ENCODE data around the gene MSI2.

Gene MSI2

DNA sequence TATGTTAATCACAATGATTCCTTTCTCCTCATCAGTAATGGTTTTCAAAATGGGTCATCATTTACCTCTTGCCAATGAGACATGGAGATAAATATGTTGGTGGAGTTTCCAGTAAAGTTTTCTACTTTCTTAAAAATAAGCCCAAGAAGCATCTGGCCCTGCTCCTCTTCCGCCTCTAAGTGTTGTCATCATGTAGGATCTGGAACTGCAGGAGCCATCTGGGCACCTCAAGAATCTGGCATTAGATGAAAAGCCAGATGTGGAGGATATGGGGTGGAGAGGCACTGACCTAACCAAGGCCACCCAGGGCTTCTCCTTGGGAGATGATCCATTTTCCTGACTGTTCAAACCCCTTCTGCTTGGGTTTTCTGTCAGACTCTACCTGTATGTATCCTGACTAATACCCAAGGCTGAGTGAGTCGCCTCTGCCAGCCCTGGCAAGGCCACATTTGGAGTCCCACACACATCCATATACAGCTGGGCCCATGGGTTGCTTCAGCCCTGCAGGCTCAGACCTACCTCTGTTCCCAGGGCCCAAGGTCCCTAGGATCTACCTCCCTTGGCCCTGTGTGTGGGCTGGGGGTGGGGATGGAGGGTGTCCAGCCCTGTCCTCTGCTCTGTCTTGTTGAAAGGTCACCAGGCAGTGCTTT lies 464.2 kb downstream of the MSI2 start:
- Histone ChIP-seq H3K27ac (no peak overlapping the region), H3K36me3 (ENCODE audit: insufficient read depth, low read length) (no peaks in the 10 kb centered on the region), H3K9ac (ENCODE audit: insufficient read length) (no peak overlapping the region), H3K4me3 (no peak overlapping the region), H3K9me3 (ENCODE audit: low read depth, low read length) (no peaks in the 10 kb centered on the region)
- no peak for TF ChIP-seq EZH2 (IDR thresholded peaks at IDR 0.05)
- TF ChIP-seq POLR2AphosphoS5 (IDR thresholded peaks at IDR 0.05; ENCODE audit: borderline replicate concordance, low read depth, low read length) = no peak
- TF ChIP-seq FOXP2 (optimal IDR thresholded peaks at IDR 0.05; ENCODE audit: control extremely low read depth, extremely low read length, insufficient read depth) = no peak
- DNase-seq (ENCODE audit: low read depth, low spot score) = no peak

DNA sequence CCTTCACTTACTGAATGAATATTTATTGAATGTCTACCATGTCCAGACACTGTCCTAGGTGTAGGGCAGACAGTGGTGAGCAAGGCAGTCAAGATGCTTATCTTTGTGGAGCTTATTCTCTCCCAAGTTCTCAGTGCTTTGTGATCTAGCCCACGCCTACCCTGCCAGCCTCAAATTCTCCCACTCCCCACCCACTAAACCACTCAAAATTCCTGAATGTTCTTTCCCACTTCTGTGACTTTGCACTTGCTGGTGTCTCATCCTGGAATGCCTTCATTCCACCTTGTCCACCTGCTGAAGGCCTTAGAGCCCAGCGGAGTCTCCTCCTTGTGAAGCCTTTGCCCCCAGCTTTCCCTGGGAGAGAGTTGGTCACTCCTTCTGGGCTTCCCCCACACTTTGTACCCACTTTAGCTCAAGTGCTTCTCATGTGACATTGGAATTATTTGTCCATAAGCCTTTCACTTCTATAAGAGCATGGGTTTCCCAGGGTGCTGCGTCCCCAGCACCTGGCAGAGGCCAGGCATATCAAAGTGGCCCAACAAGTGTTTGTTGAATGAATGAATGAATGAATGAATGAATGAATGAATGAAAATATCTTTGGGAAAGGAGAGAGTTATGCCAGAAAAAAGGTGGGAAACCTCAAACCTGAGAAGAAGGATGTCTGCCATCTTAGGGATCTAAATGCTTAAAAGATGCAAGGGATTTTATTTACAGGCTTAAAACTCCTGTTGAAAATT lies 465.8 kb downstream of the MSI2 start:
- Histone ChIP-seq H3K9ac (ENCODE audit: insufficient read length) (no peak overlapping the region), H3K9me3 (ENCODE audit: low read depth, low read length) (no peaks in the 10 kb centered on the region), H3K4me3 (no peak overlapping the region), H3K36me3 (ENCODE audit: insufficient read depth, low read length) (no peaks in the 10 kb centered on the region), H3K27ac (no peak overlapping the region)
- DNase-seq (ENCODE audit: low read depth, low spot score) = no peak
- TF ChIP-seq EZH2 (IDR thresholded peaks at IDR 0.05) = no peak
- no peak for TF ChIP-seq POLR2AphosphoS5 (IDR thresholded peaks at IDR 0.05; ENCODE audit: borderline replicate concordance, low read depth, low read length)
- no peak for TF ChIP-seq FOXP2 (optimal IDR thresholded peaks at IDR 0.05; ENCODE audit: control extremely low read depth, extremely low read length, insufficient read depth)

DNA sequence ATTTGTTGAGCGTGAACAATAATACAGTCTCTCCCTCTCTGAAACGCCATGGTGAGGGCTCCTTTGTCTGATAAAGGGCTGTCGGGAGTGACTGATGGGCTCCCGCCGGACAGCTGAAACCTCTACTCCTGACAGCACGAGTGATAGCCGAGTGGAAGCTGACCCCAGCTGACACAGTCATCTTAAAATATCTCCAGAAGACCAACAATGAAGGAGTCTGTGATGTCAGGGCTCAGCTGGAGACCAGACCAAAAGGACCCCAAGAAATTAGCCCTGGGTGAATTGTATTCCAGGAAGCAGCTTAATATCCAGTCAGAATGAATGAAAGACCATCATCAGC lies 466.4 kb downstream of the MSI2 start:
- H3K27ac ChIP-seq = no peak overlapping the region
- TF ChIP-seq POLR2AphosphoS5 (IDR thresholded peaks at IDR 0.05; ENCODE audit: borderline replicate concordance, low read depth, low read length) = no peak
- no peak for TF ChIP-seq EZH2 (IDR thresholded peaks at IDR 0.05)
- TF ChIP-seq FOXP2 (optimal IDR thresholded peaks at IDR 0.05; ENCODE audit: control extremely low read depth, extremely low read length, insufficient read depth) = no peak
- DNase-seq (ENCODE audit: low read depth, low spot score) = no peak

DNA sequence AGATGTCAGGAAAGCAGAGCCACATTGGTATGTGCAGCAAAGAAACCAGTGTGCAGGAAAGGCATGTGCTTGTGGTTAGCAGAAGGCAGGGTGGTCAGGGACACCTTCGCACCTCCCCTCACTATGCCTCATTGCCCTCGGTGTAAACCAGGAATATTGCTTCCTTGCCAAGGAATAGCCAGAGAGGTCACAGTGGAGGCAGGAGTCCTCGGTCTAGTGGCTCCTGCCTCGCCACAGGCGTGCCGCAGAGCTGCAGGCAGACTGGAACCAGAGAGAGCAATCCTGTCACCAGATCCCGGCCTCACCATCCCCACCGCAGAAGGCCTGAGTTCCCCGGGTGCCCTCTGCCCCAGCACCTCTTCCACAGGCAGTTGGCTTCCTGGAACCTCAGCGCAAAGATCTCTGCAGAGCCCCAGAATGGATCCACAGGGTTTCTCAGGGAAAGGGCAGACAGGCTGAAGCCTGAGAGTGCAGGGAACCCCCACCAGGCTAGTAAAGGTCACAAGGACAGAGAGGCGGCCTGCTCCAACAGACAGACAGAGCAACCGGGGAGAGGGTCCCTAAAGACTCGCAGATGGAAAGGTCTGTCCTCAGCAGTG lies 467.2 kb downstream of the MSI2 start:
- no peak for DNase-seq (ENCODE audit: low read depth, low spot score)
- TF ChIP-seq EZH2 (IDR thresholded peaks at IDR 0.05) = no peak
- TF ChIP-seq POLR2AphosphoS5 (IDR thresholded peaks at IDR 0.05; ENCODE audit: borderline replicate concordance, low read depth, low read length) = no peak
- TF ChIP-seq FOXP2 (optimal IDR thresholded peaks at IDR 0.05; ENCODE audit: control extremely low read depth, extremely low read length, insufficient read depth) = no peak
- H3K4me3 ChIP-seq = no peak overlapping the region
- H3K36me3 ChIP-seq (ENCODE audit: insufficient read depth, low read length) = no peaks in the 10 kb centered on the region
- no peaks in the 10 kb centered on the region for H3K9me3 ChIP-seq (ENCODE audit: low read depth, low read length)
- H3K9ac ChIP-seq (ENCODE audit: insufficient read length) = no peak overlapping the region
- H3K27ac ChIP-seq = no peak overlapping the region

More for the DNA sequence above, 466.4 kb downstream of the MSI2 start:
- H3K4me3 ChIP-seq = no peak overlapping the region
- no peaks in the 10 kb centered on the region for H3K9me3 ChIP-seq (ENCODE audit: low read depth, low read length)
- H3K36me3 ChIP-seq (ENCODE audit: insufficient read depth, low read length) = no peaks in the 10 kb centered on the region
- no peak overlapping the region for H3K9ac ChIP-seq (ENCODE audit: insufficient read length)

DNA sequence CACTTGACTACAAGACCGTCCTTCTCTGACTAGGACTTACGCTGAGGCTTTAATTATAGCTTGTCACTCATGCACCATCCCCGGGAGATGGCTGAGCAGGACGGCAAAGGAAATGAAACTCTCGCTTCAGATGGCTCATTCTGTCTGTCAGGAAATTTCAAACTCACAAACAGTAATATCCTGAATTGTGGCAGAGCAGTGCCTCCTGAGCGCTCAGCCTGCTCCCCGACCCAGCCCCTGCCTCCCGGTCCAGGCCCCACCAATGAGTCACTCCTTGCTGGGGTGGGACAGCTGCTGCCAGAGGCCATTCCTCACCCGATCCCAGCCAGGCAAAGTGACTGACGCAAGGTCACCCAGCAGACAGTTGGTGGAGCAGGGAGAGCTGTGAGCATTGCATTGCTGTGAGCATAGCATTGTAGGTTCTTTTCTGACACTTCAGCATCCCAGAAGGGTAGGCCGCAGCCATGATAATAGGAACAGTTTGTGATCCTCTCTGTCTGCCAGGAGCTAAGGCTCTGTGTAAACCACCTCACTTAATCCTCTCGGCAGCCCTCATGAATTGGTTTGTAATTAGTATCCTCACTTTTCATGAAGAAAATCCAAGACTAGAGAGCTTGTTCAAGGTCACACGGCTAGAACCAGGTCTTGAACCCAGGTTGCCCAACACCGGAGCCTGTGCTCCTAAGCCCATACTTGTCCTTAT lies 467.9 kb downstream of the MSI2 start:
- H3K27ac ChIP-seq = no peak overlapping the region
- H3K36me3 ChIP-seq (ENCODE audit: insufficient read depth, low read length) = no peaks in the 10 kb centered on the region
- no peak for DNase-seq (ENCODE audit: low read depth, low spot score)

DNA sequence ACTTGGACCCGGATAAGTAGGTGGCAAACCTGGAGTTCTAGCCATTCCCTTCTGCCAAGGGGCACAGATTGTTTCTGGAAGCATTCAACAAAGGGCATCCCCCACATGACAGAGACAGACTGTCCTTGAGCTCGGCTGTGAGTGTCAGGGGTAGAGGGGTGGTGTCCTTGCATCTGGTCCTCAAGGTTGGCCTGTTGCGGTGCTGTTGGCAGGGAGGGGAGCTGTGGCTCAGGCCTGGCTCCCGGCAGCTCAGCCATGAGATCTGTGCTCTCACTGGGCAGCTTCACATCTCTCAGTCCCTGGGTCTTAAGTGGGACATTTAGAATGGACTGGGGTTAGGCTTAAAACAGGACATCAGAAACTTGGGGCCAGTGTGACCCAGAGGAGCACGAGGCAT lies 468.4 kb downstream of the MSI2 start:
- H3K9ac ChIP-seq (ENCODE audit: insufficient read length) = no peak overlapping the region
- DNase-seq (ENCODE audit: low read depth, low spot score) = no peak
- H3K27ac ChIP-seq = no peak overlapping the region
- H3K4me3 ChIP-seq = no peak overlapping the region
- no peaks in the 10 kb centered on the region for H3K9me3 ChIP-seq (ENCODE audit: low read depth, low read length)
- no peaks in the 10 kb centered on the region for H3K36me3 ChIP-seq (ENCODE audit: insufficient read depth, low read length)
- TF ChIP-seq EZH2 (IDR thresholded peaks at IDR 0.05) (no peak), POLR2AphosphoS5 (IDR thresholded peaks at IDR 0.05; ENCODE audit: borderline replicate concordance, low read depth, low read length) (no peak), FOXP2 (optimal IDR thresholded peaks at IDR 0.05; ENCODE audit: control extremely low read depth, extremely low read length, insufficient read depth) (no peak)

More for the DNA sequence above, 467.9 kb downstream of the MSI2 start:
- TF ChIP-seq FOXP2 (optimal IDR thresholded peaks at IDR 0.05; ENCODE audit: control extremely low read depth, extremely low read length, insufficient read depth) (no peak), EZH2 (IDR thresholded peaks at IDR 0.05) (no peak), POLR2AphosphoS5 (IDR thresholded peaks at IDR 0.05; ENCODE audit: borderline replicate concordance, low read depth, low read length) (no peak)
- no peak overlapping the region for H3K9ac ChIP-seq (ENCODE audit: insufficient read length)
- no peak overlapping the region for H3K4me3 ChIP-seq
- H3K9me3 ChIP-seq (ENCODE audit: low read depth, low read length) = no peaks in the 10 kb centered on the region

DNA sequence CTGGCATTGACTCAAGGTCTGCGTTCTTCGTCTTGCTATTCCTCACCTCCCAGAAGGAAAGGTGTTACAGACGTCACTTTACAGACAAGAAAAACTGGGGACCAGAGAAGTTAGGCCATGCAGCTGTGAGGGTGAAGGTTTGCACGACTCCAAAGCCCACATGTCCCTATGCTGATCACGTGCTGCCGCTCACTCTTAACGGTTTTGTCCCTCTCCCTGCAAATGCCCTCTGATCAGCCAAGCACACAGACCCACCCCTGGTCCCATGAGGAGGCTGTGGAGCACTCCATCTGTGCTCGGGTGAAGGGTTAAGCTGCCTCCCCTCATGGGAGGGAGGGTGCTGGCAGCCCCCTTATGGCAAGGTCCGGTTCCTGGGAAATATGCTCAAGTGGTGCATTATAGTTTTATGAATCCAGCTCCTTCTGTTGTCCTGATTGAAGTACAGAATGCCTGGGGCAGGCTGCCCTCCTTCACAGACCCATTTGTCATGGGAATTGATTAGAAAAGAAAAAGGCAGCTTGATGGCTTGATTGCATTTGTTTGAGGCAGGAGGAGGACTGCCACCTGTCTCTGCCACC lies 470.0 kb downstream of the MSI2 start:
- H3K4me3 ChIP-seq = no peak overlapping the region
- no peaks in the 10 kb centered on the region for H3K9me3 ChIP-seq (ENCODE audit: low read depth, low read length)
- no peak for TF ChIP-seq EZH2 (IDR thresholded peaks at IDR 0.05)
- TF ChIP-seq FOXP2 (optimal IDR thresholded peaks at IDR 0.05; ENCODE audit: control extremely low read depth, extremely low read length, insufficient read depth) = no peak
- no peak for TF ChIP-seq POLR2AphosphoS5 (IDR thresholded peaks at IDR 0.05; ENCODE audit: borderline replicate concordance, low read depth, low read length)
- H3K9ac ChIP-seq (ENCODE audit: insufficient read length) = no peak overlapping the region
- DNase-seq (ENCODE audit: low read depth, low spot score) = no peak
- H3K36me3 ChIP-seq (ENCODE audit: insufficient read depth, low read length) = no peaks in the 10 kb centered on the region
- H3K27ac ChIP-seq = no peak overlapping the region

DNA sequence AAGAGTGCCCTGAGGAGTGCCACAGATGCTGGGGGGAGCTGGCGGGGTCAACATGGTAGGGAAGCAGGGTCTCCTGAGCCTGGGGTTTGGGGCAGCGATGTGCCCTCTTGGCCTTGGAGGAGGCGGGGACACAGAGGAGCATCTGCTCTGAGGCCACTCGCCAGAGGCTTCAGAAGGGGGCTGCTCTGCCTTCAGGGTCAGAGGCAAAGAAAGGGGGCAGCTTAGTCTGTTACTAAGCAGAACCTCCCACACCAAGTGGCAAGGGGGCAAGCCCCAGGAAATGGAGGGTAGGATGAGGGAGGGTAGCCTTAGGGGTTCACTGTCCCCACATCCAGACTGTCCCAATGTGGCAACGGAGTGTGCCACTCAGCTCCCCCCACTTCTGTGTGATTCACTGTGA lies 470.5 kb downstream of the MSI2 start:
- no peak overlapping the region for H3K9ac ChIP-seq (ENCODE audit: insufficient read length)
- H3K9me3 ChIP-seq (ENCODE audit: low read depth, low read length) = no peaks in the 10 kb centered on the region
- no peak for DNase-seq (ENCODE audit: low read depth, low spot score)
- no peak overlapping the region for H3K27ac ChIP-seq
- no peaks in the 10 kb centered on the region for H3K36me3 ChIP-seq (ENCODE audit: insufficient read depth, low read length)
- no peak overlapping the region for H3K4me3 ChIP-seq
- TF ChIP-seq POLR2AphosphoS5 (IDR thresholded peaks at IDR 0.05; ENCODE audit: borderline replicate concordance, low read depth, low read length) = no peak
- no peak for TF ChIP-seq EZH2 (IDR thresholded peaks at IDR 0.05)
- TF ChIP-seq FOXP2 (optimal IDR thresholded peaks at IDR 0.05; ENCODE audit: control extremely low read depth, extremely low read length, insufficient read depth) = no peak

All from SK-N-MC (cell line).